Measurements from ENCODE around the gene ADAM29.
"Not testable (repeated sequence)": the region's sequence is repeated elsewhere in the genome, so short reads cannot be mapped to it uniquely, and the experiment has no call there.

ADAM29 gene

GRCh38 chr4:174996079-174996478 is 77.9 kb downstream of the ADAM29 start:
- TF ChIP-seq, protein P1, sequence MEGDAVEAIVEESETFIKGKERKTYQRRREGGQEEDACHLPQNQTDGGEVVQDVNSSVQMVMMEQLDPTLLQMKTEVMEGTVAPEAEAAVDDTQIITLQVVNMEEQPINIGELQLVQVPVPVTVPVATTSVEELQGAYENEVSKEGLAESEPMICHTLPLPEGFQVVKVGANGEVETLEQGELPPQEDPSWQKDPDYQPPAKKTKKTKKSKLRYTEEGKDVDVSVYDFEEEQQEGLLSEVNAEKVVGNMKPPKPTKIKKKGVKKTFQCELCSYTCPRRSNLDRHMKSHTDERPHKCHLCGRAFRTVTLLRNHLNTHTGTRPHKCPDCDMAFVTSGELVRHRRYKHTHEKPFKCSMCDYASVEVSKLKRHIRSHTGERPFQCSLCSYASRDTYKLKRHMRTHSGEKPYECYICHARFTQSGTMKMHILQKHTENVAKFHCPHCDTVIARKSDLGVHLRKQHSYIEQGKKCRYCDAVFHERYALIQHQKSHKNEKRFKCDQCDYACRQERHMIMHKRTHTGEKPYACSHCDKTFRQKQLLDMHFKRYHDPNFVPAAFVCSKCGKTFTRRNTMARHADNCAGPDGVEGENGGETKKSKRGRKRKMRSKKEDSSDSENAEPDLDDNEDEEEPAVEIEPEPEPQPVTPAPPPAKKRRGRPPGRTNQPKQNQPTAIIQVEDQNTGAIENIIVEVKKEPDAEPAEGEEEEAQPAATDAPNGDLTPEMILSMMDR (IDR thresholded peaks at IDR 0.05; ENCODE audit: low read depth, low read length), result no peak
- no peak overlapping the region for H3K4me3 ChIP-seq (ENCODE audit: low read depth, low read length)

GRCh38 chr4:174999407-174999806 is 81.2 kb downstream of the ADAM29 start:
- no peak overlapping the region for H3K4me3 ChIP-seq (ENCODE audit: low read depth, low read length)
- TF ChIP-seq, protein P1 (IDR thresholded peaks at IDR 0.05; ENCODE audit: low read depth, low read length), result no peak

DNA sequence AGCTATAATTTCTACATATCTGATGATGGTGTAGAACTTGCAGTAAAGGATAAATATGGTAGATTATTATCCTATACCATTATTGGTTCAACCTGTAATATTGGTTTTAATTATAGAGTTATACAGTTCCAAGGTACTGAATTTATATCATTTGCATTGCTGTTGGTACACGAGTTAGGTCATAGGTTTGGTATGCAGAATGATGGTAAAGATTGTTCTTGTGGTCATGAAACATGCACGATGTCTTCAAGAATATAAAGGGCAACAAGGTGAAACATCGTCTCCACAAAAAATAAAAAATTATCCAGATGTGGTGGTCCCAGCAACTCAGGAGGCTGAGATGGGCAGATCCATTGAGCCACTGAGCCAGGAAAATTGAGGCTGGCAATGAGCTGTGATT is 99.6 kb downstream of the ADAM29 start:
- no peak overlapping the region for H3K4me3 ChIP-seq (ENCODE audit: low read depth, low read length)
- TF ChIP-seq, protein P1 (IDR thresholded peaks at IDR 0.05; ENCODE audit: low read depth, low read length), result no peak

DNA sequence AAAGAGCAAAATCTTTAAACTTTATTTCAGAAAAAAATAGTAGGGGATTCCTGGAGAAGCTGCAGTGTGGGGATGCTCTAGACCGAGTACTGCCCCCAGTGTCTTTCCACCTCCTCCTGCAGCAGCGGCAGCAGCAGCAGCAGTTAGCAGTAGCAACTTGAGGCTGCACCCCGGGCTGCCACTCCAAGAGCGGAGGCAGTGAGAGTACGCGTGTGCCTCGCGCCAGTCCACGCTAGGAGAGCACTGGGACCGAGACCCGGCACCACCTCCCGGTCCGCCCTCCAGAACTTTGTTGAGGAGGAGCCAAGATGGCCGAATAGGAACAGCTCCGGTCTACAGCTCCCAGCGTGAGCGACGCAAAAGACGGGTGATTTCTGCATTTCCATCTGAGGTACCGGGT is 101.3 kb downstream of the ADAM29 start:
- not testable (repeated sequence) for H3K4me3 ChIP-seq (ENCODE audit: low read depth, low read length)

All from WI38 (cell line).